OCI-LY7 (cell line): Measurements from ENCODE around the gene TNFSF18. TPM values are rescaled to one million over a fixed set of nuclear protein-coding genes. Genes with fewer than 3 reads are reported as not detected.

Experiments
- BruUV-seq: library from RNA; stranded (reverse); fragments of 400-500 nt; replicated peaks from 2 replicates; lab custom pipeline; 2021; lab: Mats Ljungman, UMichigan
- CTCF ChIA-PET: fragments of 300-600 bp; sonication (Branson Sonifier 250); formaldehyde crosslinking; loops from one replicate; lab custom pipeline; 2022; ENCODE audit warnings: antibody characterized with exemption; ENCODE audit not compliant: unreplicated experiment; lab: Charles Lee
- POLR2A ChIA-PET: fragments of 300-600 bp; sonication (Branson Sonifier 250); formaldehyde crosslinking; loops from one replicate; lab custom pipeline; 2022; ENCODE audit warnings: antibody characterized with exemption; lab: Charles Lee
- DNase-seq: peaks from one replicate; pipeline ENCODE4 v3.0.0-alpha.2; 2015; ENCODE audit warnings: low spot score
- H2AFZ ChIP-seq: fragments of 200-600 bp; sonication (generic), shearing (Covaris generic); 2 replicates; pipeline ENCODE4 v1.6.1; 2014; ENCODE audit warnings: mild to moderate bottlenecking, antibody characterized with exemption, low read length, moderate library complexity
- H3K27ac ChIP-seq: fragments of 200-600 bp; sonication (generic); 2 replicates; pipeline ENCODE4 v1.5.1; 2014; ENCODE audit warnings: mixed run types, low read depth, mild to moderate bottlenecking, moderate library complexity, low read length, inconsistent platforms; ENCODE audit not compliant: poor library complexity, severe bottlenecking
- H3K36me3 ChIP-seq: fragments of 200-600 bp; sonication (generic); 2 replicates; pipeline ENCODE4 v1.6.1; 2014; ENCODE audit warnings: mild to moderate bottlenecking, antibody characterized with exemption, low read length, moderate library complexity, mixed read lengths; ENCODE audit not compliant: insufficient read depth
- H3K4me1 ChIP-seq: fragments of 200-600 bp; sonication (generic); 2 replicates; pipeline ENCODE4 v1.5.1; 2014; ENCODE audit warnings: mild to moderate bottlenecking, low read length; ENCODE audit not compliant: insufficient read depth, poor library complexity, severe bottlenecking
- H3K4me2 ChIP-seq: fragments of 200-600 bp; sonication (generic); 2 replicates; pipeline ENCODE4 v1.6.1; 2014; ENCODE audit warnings: mild to moderate bottlenecking, low read length
- H3K4me3 ChIP-seq: fragments of 200-600 bp; sonication (generic); 2 replicates; pipeline ENCODE4 v1.5.1; 2014; ENCODE audit warnings: mild to moderate bottlenecking, low read depth, low read length; ENCODE audit not compliant: poor library complexity, severe bottlenecking
- H3K79me2 ChIP-seq: fragments of 200-600 bp; sonication (generic); 2 replicates; pipeline ENCODE4 v1.6.1; 2016; ENCODE audit warnings: low read depth, mild to moderate bottlenecking, low read length, moderate library complexity, mixed read lengths; ENCODE audit not compliant: insufficient read depth
- H3K9me2 ChIP-seq: fragments of 200-600 bp; sonication (generic); 2 replicates; pipeline ENCODE4 v1.6.1; 2016; ENCODE audit warnings: mild to moderate bottlenecking, low read length, mixed read lengths; ENCODE audit not compliant: insufficient read depth
- H3K9me3 ChIP-seq: fragments of 200-600 bp; sonication (generic); 2 replicates; pipeline ENCODE4 v1.6.1; 2014; ENCODE audit warnings: mild to moderate bottlenecking, mixed run types, low read length, mixed read lengths
- H4K20me1 ChIP-seq: fragments of 200-600 bp; sonication (generic); 2 replicates; pipeline ENCODE4 v1.6.1; 2014; ENCODE audit warnings: mild to moderate bottlenecking, antibody characterized with exemption, low read length, moderate library complexity, mixed read lengths; ENCODE audit not compliant: insufficient read depth
- EZH2phosphoT487 ChIP-seq: fragments of 200-600 bp; sonication (generic); IDR thresholded peaks from 2 replicates; pipeline ENCODE4 v1.6.1; 2018; ENCODE audit warnings: low read depth, borderline replicate concordance, mild to moderate bottlenecking, mixed run types, antibody characterized with exemption, low read length, moderate library complexity, mixed read lengths
- intact Hi-C: fragments of 100-400 bp; cut with micrococcal nuclease; formaldehyde crosslinking; loops from one replicate; pipeline ENCODE4 v1.10.0; 2022; ENCODE audit not compliant: unreplicated experiment
- total RNA-seq, 2 experiments: library from RNA; depleted of rRNA in 1 of 2; stranded (reverse); fragments of >200 nt in 1 of 2; shearing (Covaris generic) in 1 of 2; gene quantifications; 2 replicates each; pipeline ENCODE4 v1.2.3, GENCODE V29; 2014 to 2022
- TF ChIP-seq, protein P1 (sequence below): fragments of 200-600 bp; sonication (generic); conservative IDR thresholded peaks from 2 replicates; pipeline ENCODE4 v1.5.1; 2014; ENCODE audit warnings: mild to moderate bottlenecking, antibody characterized with exemption, low read length, moderate library complexity, mixed read lengths

TNFSF18 gene
- total RNA-seq, 2 experiments from 2014 or later: not detected

DNA sequence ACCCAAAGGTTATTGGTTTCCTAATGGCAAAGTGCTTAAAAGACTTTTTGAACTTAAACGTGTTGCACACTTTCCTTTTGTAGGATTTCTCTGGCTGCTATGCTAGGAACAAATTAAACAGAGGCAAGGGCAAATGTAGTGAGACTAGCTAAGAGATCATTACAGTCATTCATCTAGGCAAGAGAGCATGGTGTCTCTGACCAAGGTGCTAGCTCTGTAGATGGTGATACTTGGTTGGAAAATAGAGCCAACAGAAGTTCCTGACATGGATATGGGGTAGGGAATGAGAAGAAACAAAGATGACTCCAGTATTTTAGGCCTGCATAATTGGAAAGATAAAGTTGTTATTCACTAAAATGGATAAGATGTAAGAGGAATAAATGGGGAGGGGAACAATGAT lies 6.1 kb downstream of the TNFSF18 start:
- ChIA-PET POLR2A (interaction anchor here (0.7 to 1.6 kb wide), 3 partner anchors 8 to 712 kb away, joined by 3 to 6 read pairs (median 4); no protein-coding TSS in a partner anchor), CTCF (no interaction called here)
- TF ChIP-seq, protein P1, sequence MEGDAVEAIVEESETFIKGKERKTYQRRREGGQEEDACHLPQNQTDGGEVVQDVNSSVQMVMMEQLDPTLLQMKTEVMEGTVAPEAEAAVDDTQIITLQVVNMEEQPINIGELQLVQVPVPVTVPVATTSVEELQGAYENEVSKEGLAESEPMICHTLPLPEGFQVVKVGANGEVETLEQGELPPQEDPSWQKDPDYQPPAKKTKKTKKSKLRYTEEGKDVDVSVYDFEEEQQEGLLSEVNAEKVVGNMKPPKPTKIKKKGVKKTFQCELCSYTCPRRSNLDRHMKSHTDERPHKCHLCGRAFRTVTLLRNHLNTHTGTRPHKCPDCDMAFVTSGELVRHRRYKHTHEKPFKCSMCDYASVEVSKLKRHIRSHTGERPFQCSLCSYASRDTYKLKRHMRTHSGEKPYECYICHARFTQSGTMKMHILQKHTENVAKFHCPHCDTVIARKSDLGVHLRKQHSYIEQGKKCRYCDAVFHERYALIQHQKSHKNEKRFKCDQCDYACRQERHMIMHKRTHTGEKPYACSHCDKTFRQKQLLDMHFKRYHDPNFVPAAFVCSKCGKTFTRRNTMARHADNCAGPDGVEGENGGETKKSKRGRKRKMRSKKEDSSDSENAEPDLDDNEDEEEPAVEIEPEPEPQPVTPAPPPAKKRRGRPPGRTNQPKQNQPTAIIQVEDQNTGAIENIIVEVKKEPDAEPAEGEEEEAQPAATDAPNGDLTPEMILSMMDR: no peak
- TF ChIP-seq EZH2phosphoT487: no peak
- H3K27ac ChIP-seq: no peak overlapping the region
- H3K4me3 ChIP-seq: no peak overlapping the region
- H3K36me3 ChIP-seq: no peaks in the 10 kb centered on the region
- no peaks in the 10 kb centered on the region for H3K9me2 ChIP-seq
- no peak for DNase-seq
- no peaks in the 10 kb centered on the region for H3K9me3 ChIP-seq
- no peak overlapping the region for H2AFZ ChIP-seq
- H3K4me2 ChIP-seq: no peak overlapping the region
- intact Hi-C loops: no loop called here
- H4K20me1 ChIP-seq: no peaks in the 10 kb centered on the region
- BruUV-seq: no TSS peak
- H3K79me2 ChIP-seq: no peaks in the 10 kb centered on the region
- H3K4me1 ChIP-seq: no peaks in the 10 kb centered on the region

DNA sequence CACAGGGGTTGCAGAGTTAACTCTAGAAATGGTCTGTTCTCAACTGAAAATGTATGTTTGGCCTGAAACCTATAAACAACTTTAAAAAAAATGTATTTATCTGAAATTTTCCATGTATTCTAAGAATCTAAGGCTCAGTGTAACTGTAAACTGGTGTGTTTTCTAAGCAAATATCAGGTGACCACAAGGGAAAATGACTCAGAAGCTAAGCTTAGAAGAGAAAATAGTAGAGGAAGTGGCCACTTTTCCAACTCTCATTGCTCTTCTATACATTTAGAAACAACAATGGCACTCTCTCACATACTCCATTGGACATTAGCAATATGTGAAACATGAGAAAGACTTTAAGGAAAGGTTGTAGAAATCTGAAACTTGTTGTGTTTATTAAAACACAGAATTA lies 7.5 kb downstream of the TNFSF18 start:
- H2AFZ ChIP-seq: no peak overlapping the region

DNA sequence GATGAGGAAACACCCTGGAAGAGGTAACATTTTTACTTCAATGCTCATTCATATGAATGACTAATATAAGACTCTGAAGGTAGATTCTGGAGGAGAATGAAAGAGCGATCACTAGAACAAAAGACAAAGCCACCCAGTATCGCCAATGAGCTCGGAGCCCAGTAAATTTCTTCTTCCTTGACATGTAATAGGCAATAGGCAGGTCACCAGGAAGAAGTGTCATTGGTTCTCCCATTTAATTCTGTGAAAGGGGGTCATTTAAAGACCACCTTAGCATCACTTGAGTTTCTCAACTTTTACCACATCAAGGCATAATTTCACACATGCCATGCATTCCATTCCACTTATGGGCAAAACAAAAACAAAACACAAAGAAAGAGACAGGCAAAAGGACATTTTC lies 7.9 kb downstream of the TNFSF18 start:
- H3K4me2 ChIP-seq: no peak overlapping the region
- BruUV-seq: no TSS peak
- H3K79me2 ChIP-seq: no peaks in the 10 kb centered on the region
- intact Hi-C loops: no loop called here
- ChIA-PET POLR2A (interaction anchor here (2.0 kb wide), 1 partner anchor 23 kb away, joined by 4 read pairs; no protein-coding TSS in a partner anchor), CTCF (no interaction called here)
- H2AFZ ChIP-seq: no peak overlapping the region
- H4K20me1 ChIP-seq: no peaks in the 10 kb centered on the region
- no peaks in the 10 kb centered on the region for H3K9me2 ChIP-seq
- H3K9me3 ChIP-seq: no peaks in the 10 kb centered on the region
- no peak for DNase-seq
- no peak overlapping the region for H3K27ac ChIP-seq
- H3K36me3 ChIP-seq: no peaks in the 10 kb centered on the region
- peaks cover 10% of the 10 kb centered on the region for H3K4me1 ChIP-seq
- TF ChIP-seq, protein P1: no peak
- TF ChIP-seq EZH2phosphoT487: no peak
- H3K4me3 ChIP-seq: no peak overlapping the region

More for the DNA sequence above, 7.5 kb downstream of the TNFSF18 start:
- BruUV-seq: no TSS peak
- no peak overlapping the region for H3K4me3 ChIP-seq
- peaks cover 10% of the 10 kb centered on the region for H3K4me1 ChIP-seq
- H3K79me2 ChIP-seq: no peaks in the 10 kb centered on the region
- no peak overlapping the region for H3K27ac ChIP-seq
- no peaks in the 10 kb centered on the region for H4K20me1 ChIP-seq
- H3K36me3 ChIP-seq: no peaks in the 10 kb centered on the region
- no peak for TF ChIP-seq EZH2phosphoT487
- TF ChIP-seq, protein P1: no peak
- DNase-seq: no peak
- H3K9me3 ChIP-seq: no peaks in the 10 kb centered on the region
- no peaks in the 10 kb centered on the region for H3K9me2 ChIP-seq
- intact Hi-C loops: no loop called here
- H3K4me2 ChIP-seq: no peak overlapping the region
- ChIA-PET CTCF (no interaction called here), POLR2A (interaction anchor here (1.3 to 2.0 kb wide), 3 partner anchors 12 to 23 kb away, joined by 4 to 6 read pairs (median 4); no protein-coding TSS in a partner anchor)
